Nephron progenitor cell (in vitro differentiated cells): ENCODE measurements around the gene INSC.

Experiments
- DNase-seq: peaks from one replicate; pipeline ENCODE4 v3.0.0; 2021
- H3K27ac Mint-ChIP-seq: 2 replicates; pipeline ENCODE4 v1.8.0; 2021; ENCODE audit warnings: mild to moderate bottlenecking, moderate library complexity, mixed read lengths
- H3K27me3 Mint-ChIP-seq: 2 replicates; pipeline ENCODE4 v1.8.0; 2021; ENCODE audit warnings: mild to moderate bottlenecking, low read depth, mixed read lengths; ENCODE audit not compliant: poor library complexity
- H3K36me3 Mint-ChIP-seq: 2 replicates; pipeline ENCODE4 v1.8.0; 2021; ENCODE audit warnings: low read depth, mixed read lengths
- H3K4me1 Mint-ChIP-seq: 2 replicates; pipeline ENCODE4 v1.8.0; 2021; ENCODE audit warnings: mixed read lengths
- H3K4me3 Mint-ChIP-seq: 2 replicates; pipeline ENCODE4 v1.8.0; 2021; ENCODE audit warnings: mild to moderate bottlenecking, moderate library complexity, mixed read lengths
- H3K9me3 Mint-ChIP-seq: 2 replicates; pipeline ENCODE4 v1.8.0; 2021; ENCODE audit warnings: mild to moderate bottlenecking, moderate library complexity, mixed read lengths
- TF ChIP-seq, protein P1 (sequence below): fragments of 200-600 bp; sonication (generic); IDR thresholded peaks from 2 replicates; pipeline ENCODE4 v1.5.0; 2021; ENCODE audit warnings: antibody characterized with exemption

INSC gene

DNA sequence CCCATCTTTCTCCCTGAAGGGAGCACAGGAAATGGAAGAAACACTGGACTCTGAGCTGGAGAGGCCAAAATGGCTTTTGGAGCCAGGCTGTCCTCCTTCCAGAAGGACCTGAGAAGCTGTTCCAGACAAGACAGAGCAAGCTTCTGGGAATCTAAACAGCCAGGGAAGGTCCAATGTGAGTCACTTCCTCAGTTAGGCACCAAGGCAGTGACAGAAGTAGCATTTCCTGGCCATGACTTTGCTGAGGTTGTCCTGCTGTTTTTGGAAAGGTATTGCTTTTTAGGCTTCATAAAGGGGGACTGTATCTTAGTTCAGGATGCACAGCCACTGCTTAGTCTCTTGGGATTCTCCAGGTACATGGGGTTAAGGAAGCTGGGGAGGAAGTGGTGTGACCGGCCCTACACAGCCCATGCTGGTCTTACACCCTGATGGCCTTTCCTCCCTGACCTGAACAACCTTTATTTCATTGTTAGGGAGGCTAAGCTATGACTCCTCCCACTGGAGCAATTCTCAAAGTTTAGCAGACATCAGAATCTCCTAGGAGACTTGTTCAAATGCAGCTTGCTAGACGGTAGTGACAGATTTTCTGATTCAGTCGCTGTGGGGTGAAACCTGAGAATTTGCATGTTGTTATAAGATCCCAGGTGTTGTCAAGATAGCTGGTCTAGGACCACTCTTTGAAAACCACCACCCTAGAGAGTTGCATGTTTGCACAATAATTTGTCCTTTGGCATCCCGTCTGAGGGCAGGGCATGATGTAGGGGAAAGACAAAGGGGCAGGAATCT is 6.8 kb upstream of the INSC start:
- H3K27me3 Mint-ChIP-seq = peaks cover 45% of the 10 kb centered on the region
- no peak overlapping the region for H3K27ac Mint-ChIP-seq
- TF ChIP-seq, protein P1, sequence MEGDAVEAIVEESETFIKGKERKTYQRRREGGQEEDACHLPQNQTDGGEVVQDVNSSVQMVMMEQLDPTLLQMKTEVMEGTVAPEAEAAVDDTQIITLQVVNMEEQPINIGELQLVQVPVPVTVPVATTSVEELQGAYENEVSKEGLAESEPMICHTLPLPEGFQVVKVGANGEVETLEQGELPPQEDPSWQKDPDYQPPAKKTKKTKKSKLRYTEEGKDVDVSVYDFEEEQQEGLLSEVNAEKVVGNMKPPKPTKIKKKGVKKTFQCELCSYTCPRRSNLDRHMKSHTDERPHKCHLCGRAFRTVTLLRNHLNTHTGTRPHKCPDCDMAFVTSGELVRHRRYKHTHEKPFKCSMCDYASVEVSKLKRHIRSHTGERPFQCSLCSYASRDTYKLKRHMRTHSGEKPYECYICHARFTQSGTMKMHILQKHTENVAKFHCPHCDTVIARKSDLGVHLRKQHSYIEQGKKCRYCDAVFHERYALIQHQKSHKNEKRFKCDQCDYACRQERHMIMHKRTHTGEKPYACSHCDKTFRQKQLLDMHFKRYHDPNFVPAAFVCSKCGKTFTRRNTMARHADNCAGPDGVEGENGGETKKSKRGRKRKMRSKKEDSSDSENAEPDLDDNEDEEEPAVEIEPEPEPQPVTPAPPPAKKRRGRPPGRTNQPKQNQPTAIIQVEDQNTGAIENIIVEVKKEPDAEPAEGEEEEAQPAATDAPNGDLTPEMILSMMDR = no peak
- peaks cover 8% of the 10 kb centered on the region for H3K9me3 Mint-ChIP-seq
- no peaks in the 10 kb centered on the region for H3K36me3 Mint-ChIP-seq
- H3K4me1 Mint-ChIP-seq = peaks cover 12% of the 10 kb centered on the region
- DNase-seq = no peak
- no peak overlapping the region for H3K4me3 Mint-ChIP-seq

DNA sequence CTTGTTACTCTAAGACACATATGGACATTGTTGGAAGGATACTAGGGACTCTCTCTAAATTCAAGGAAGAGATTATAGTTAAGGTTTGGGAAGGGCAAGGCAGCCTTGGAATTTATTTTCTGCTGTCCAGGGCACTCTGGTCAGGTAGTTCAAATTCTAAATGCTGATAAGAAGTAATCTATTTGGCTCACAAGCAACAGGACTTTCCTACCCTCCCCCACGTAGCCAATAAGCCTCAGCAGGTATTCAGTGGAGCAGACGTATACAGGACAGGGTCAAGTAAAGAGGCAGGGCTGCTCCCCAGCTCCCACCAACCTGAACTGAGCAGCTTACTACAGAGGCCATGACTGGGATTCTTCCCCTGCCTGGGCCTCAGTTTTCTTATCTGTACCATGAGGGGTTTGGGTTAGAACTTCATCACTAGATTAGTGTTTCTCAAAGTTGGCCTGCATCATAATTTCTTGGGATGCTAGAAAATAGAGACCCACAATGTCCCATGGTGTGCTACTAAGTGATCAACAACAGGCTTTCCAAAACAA is 6.1 kb upstream of the INSC start:
- no peak for DNase-seq
- H3K36me3 Mint-ChIP-seq = no peaks in the 10 kb centered on the region
- H3K27ac Mint-ChIP-seq = no peak overlapping the region
- TF ChIP-seq, protein P1 = no peak
- H3K4me3 Mint-ChIP-seq = no peak overlapping the region
- peaks cover 2% of the 10 kb centered on the region for H3K9me3 Mint-ChIP-seq
- H3K27me3 Mint-ChIP-seq = peaks cover 45% of the 10 kb centered on the region
- H3K4me1 Mint-ChIP-seq = peaks cover 19% of the 10 kb centered on the region

- no peak overlapping the region for H3K4me3 Mint-ChIP-seq
- TF ChIP-seq, protein P1 = no peak
- DNase-seq = no peak
- H3K4me1 Mint-ChIP-seq = peaks cover 25% of the 10 kb centered on the region
- H3K36me3 Mint-ChIP-seq = no peaks in the 10 kb centered on the region
- no peaks in the 10 kb centered on the region for H3K9me3 Mint-ChIP-seq
- peaks cover 53% of the 10 kb centered on the region for H3K27me3 Mint-ChIP-seq
- no peak overlapping the region for H3K27ac Mint-ChIP-seq
Observed at GRCh38 chr11:15109602-15110001, 5.1 kb upstream of the INSC start.

- no peaks in the 10 kb centered on the region for H3K9me3 Mint-ChIP-seq
- TF ChIP-seq, protein P1 = no peak
- no peak overlapping the region for H3K4me3 Mint-ChIP-seq
- no peak for DNase-seq
- H3K4me1 Mint-ChIP-seq = peaks cover 27% of the 10 kb centered on the region
- H3K27ac Mint-ChIP-seq = no peak overlapping the region
- H3K27me3 Mint-ChIP-seq = peaks cover 60% of the 10 kb centered on the region
- no peaks in the 10 kb centered on the region for H3K36me3 Mint-ChIP-seq
Observed at GRCh38 chr11:15111215-15111614, 3.5 kb upstream of the INSC start.

DNA sequence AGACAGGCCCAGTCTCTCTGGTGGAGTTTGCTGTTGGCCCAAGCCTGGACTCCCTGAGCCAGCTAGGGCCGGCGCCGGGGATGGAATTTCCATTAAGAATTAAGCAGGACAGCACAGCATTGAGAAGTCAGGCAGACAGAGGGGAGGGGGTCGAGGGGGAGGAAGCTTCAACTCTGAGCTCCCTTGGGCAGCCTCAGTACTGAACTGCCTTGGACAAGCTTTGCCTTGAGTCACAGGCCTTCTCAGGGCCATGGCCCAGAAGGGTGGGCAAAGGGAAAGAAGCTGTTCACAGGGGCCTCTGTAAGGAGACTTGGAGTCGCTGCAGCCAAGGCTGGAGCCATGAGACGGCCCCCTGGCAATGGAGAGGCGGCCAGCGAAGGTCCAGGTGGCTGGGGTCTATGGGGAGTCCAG is 2.6 kb upstream of the INSC start:
- no peak for DNase-seq
- TF ChIP-seq, protein P1 = no peak
- Mint-ChIP-seq H3K4me1 (peaks cover 27% of the 10 kb centered on the region), H3K4me3 (no peak overlapping the region), H3K36me3 (no peaks in the 10 kb centered on the region), H3K27me3 (peaks cover 66% of the 10 kb centered on the region), H3K9me3 (no peaks in the 10 kb centered on the region), H3K27ac (no peak overlapping the region)

GRCh38 chr11:15113381-15113780 is 1.3 kb upstream of the INSC start:
- no peak for DNase-seq
- peak overlapping the region; percentile 68 for H3K4me3 Mint-ChIP-seq

More at GRCh38 chr11:15113381-15113780, 1.3 kb upstream of the INSC start:
- TF ChIP-seq, protein P1 = no peak
- Mint-ChIP-seq H3K27me3 (peaks cover 75% of the 10 kb centered on the region), H3K27ac (no peak overlapping the region), H3K36me3 (no peaks in the 10 kb centered on the region), H3K9me3 (no peaks in the 10 kb centered on the region), H3K4me1 (peaks cover 23% of the 10 kb centered on the region)
